Measurements from ENCODE around the gene TBC1D16. TPM values are rescaled to one million over a fixed set of nuclear protein-coding genes. Genes with fewer than 3 reads are reported as not detected.

Gene TBC1D16
- polyA plus RNA-seq, 4 donors, result 27.2 to 35.6 (median 34.1) TPM

GRCh38 chr17:79954281-79955166, 81.1 kb downstream of the TBC1D16 start:
- no peak for DNase-seq (ENCODE audit: low read depth in 4 of 4, low spot score in 3 of 4)

- DNase-seq (ENCODE audit: low read depth in 4 of 4, low spot score in 3 of 4), result no peak
These were observed 82.3 kb downstream of the TBC1D16 start for GRCh38 chr17:79953335-79953734.

GRCh38 chr17:79952901-79953300, 82.8 kb downstream of the TBC1D16 start:
- no peak for DNase-seq (ENCODE audit: low read depth in 4 of 4, low spot score in 3 of 4)

- DNase-seq (ENCODE audit: low read depth in 4 of 4, low spot score in 3 of 4), result no peak
These were observed 83.3 kb downstream of the TBC1D16 start for GRCh38 chr17:79952265-79952877.

- peak; percentile 50 to 67 (median 60) for DNase-seq (ENCODE audit: low read depth in 4 of 4, low spot score in 3 of 4)
These were observed 84.1 kb downstream of the TBC1D16 start for GRCh38 chr17:79951361-79952264.

- DNase-seq (ENCODE audit: low read depth in 4 of 4, low spot score in 3 of 4), result no peak
These were observed 84.9 kb downstream of the TBC1D16 start for GRCh38 chr17:79950751-79951150.

GRCh38 chr17:79950306-79950705, 85.4 kb downstream of the TBC1D16 start:
- no peak for DNase-seq (ENCODE audit: low read depth in 4 of 4, low spot score in 3 of 4)

- no peak for DNase-seq (ENCODE audit: low read depth in 4 of 4, low spot score in 3 of 4)
These were observed 85.9 kb downstream of the TBC1D16 start for GRCh38 chr17:79949656-79950209.

GRCh38 chr17:79948945-79949655, 86.6 kb downstream of the TBC1D16 start:
- DNase-seq (ENCODE audit: low read depth in 4 of 4, low spot score in 3 of 4), result no peak

- DNase-seq (ENCODE audit: low read depth in 4 of 4, low spot score in 3 of 4), result no peak
These were observed 87.2 kb downstream of the TBC1D16 start for GRCh38 chr17:79948406-79948944.

GRCh38 chr17:79947351-79948031, 88.2 kb downstream of the TBC1D16 start:
- DNase-seq (ENCODE audit: low read depth in 4 of 4, low spot score in 3 of 4), result no peak

GRCh38 chr17:79946352-79947231, 89.1 kb downstream of the TBC1D16 start:
- no peak for DNase-seq (ENCODE audit: low read depth in 4 of 4, low spot score in 3 of 4)

GRCh38 chr17:79945591-79946255, 89.9 kb downstream of the TBC1D16 start:
- DNase-seq (ENCODE audit: low read depth in 4 of 4, low spot score in 3 of 4), result no peak

- no peak for DNase-seq (ENCODE audit: low read depth in 4 of 4, low spot score in 3 of 4)
These were observed 90.8 kb downstream of the TBC1D16 start for GRCh38 chr17:79944821-79945391.

- no peak for DNase-seq (ENCODE audit: low read depth in 4 of 4, low spot score in 3 of 4)
These were observed 91.3 kb downstream of the TBC1D16 start for GRCh38 chr17:79944251-79944812.

- DNase-seq (ENCODE audit: low read depth in 4 of 4, low spot score in 3 of 4), result no peak
These were observed 92.1 kb downstream of the TBC1D16 start for GRCh38 chr17:79943347-79944241.

All from right renal pelvis (tissue), 4 donors.